Activated T-helper 17 cell treated with anti-CD3 and anti-CD28 coated beads, Interleukin-2, amount 50 U/mL, for 72 hours (primary cell): ENCODE results near the gene IFFO2. TPM values are rescaled to one million over a fixed set of nuclear protein-coding genes. Genes with fewer than 3 reads are reported as not detected.

Source experiments
- ATAC-seq: fragments of 150-1000 bp; cut with Tn5 transposase; replicated peaks from 2 replicates; pipeline ENCODE4 v1.10.0; 2021; ENCODE audit warnings: mild to moderate bottlenecking, moderate library complexity
- H3K27ac Mint-ChIP-seq: one replicate; pipeline ENCODE4 v1.8.0; 2022; ENCODE audit warnings: mixed read lengths
- H3K27me3 Mint-ChIP-seq: one replicate; pipeline ENCODE4 v1.8.0; 2022; ENCODE audit warnings: mixed read lengths
- H3K36me3 Mint-ChIP-seq: one replicate; pipeline ENCODE4 v1.8.0; 2022; ENCODE audit warnings: low read depth, mild to moderate bottlenecking, mixed read lengths
- H3K4me1 Mint-ChIP-seq: one replicate; pipeline ENCODE4 v1.8.0; 2022; ENCODE audit warnings: mixed read lengths
- H3K4me3 Mint-ChIP-seq: one replicate; pipeline ENCODE4 v1.8.0; 2022; ENCODE audit warnings: mild to moderate bottlenecking, mixed read lengths
- H3K9me3 Mint-ChIP-seq: one replicate; pipeline ENCODE4 v1.8.0; 2022; ENCODE audit warnings: mixed read lengths
- total RNA-seq, 2 donors: library from RNA; stranded (reverse); gene quantifications; one replicate each; pipeline ENCODE4 v1.2.3, GENCODE V29; 2022

Gene IFFO2
- total RNA-seq, 2 donors from 2014 or later, result 17.0 to 38.2 TPM

DNA sequence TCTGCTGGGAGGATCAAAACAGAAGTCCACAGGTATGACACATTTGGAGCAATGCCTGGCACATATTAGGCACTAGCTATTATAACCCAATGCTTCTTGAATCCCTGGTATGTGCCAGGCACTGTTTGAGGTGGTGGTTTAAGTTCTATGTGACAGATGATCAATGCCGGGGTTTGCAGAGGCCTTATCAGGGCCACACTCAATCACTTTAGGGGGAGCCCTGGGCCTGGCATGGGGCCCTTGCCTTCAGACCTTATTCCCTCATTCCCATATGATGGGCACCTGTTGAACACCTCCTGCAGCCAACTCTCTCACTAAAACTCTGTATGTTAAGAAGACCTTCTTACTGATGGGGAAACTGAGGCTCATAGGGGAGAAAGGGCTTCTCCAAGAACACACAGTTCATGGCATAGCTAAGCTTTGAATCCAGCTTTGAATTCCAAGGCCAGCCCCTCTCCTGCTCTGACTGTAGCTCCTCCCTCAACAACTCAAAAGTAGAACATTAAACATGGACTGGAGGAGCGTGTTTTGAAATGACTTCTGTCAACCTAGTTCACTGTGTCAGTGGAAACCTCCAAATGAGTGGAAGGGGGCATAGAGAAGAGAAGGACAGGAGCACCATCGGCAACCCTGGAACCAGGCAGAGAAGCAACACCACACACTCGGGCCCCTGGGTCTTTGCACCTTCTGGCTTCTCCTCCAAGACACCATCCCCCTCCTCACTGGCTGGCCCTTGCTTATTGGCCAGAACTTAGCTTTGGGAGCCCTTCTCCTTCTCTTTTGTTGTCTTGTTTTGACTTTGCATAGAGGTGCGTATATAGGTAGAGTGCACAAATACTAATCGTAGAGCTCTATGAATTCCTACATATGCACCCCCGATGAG, 6.6 kb upstream of the IFFO2 start:
- Mint-ChIP-seq H3K4me1 (peaks cover 13% of the 10 kb centered on the region), H3K36me3 (no peaks in the 10 kb centered on the region)

GRCh38 chr1:18962121-18962721, 5.7 kb upstream of the IFFO2 start:
- Mint-ChIP-seq H3K27me3 (peaks cover 3% of the 10 kb centered on the region), H3K27ac (no peak overlapping the region), H3K36me3 (no peaks in the 10 kb centered on the region), H3K9me3 (no peaks in the 10 kb centered on the region), H3K4me3 (no peak overlapping the region), H3K4me1 (peaks cover 22% of the 10 kb centered on the region)
- no peak for ATAC-seq

More for the DNA sequence above, 6.6 kb upstream of the IFFO2 start:
- Mint-ChIP-seq H3K27me3 (peaks cover 3% of the 10 kb centered on the region), H3K4me3 (no peak overlapping the region), H3K27ac (no peak overlapping the region), H3K9me3 (no peaks in the 10 kb centered on the region)
- no peak for ATAC-seq

- no peak for ATAC-seq
- no peaks in the 10 kb centered on the region for H3K9me3 Mint-ChIP-seq
- no peak overlapping the region for H3K27ac Mint-ChIP-seq
- no peak overlapping the region for H3K4me3 Mint-ChIP-seq
- peaks cover 18% of the 10 kb centered on the region for H3K4me1 Mint-ChIP-seq
- peaks cover 3% of the 10 kb centered on the region for H3K27me3 Mint-ChIP-seq
- no peaks in the 10 kb centered on the region for H3K36me3 Mint-ChIP-seq
These were observed 4.3 kb upstream of the IFFO2 start for GRCh38 chr1:18960821-18961220.

- H3K27me3 Mint-ChIP-seq, result peaks cover 3% of the 10 kb centered on the region
- H3K4me1 Mint-ChIP-seq, result peaks cover 17% of the 10 kb centered on the region
- no peaks in the 10 kb centered on the region for H3K36me3 Mint-ChIP-seq
- no peak overlapping the region for H3K4me3 Mint-ChIP-seq
- ATAC-seq, result no peak
- no peak overlapping the region for H3K27ac Mint-ChIP-seq
- H3K9me3 Mint-ChIP-seq, result no peaks in the 10 kb centered on the region
These were observed 3.9 kb upstream of the IFFO2 start for GRCh38 chr1:18960409-18960808.

- no peaks in the 10 kb centered on the region for H3K9me3 Mint-ChIP-seq
- ATAC-seq, result no peak
- H3K4me3 Mint-ChIP-seq, result no peak overlapping the region
- no peaks in the 10 kb centered on the region for H3K27me3 Mint-ChIP-seq
- peaks cover 8% of the 10 kb centered on the region for H3K36me3 Mint-ChIP-seq
- H3K27ac Mint-ChIP-seq, result no peak overlapping the region
- peaks cover 17% of the 10 kb centered on the region for H3K4me1 Mint-ChIP-seq
These were observed 3.1 kb upstream of the IFFO2 start for GRCh38 chr1:18959591-18959990.

DNA sequence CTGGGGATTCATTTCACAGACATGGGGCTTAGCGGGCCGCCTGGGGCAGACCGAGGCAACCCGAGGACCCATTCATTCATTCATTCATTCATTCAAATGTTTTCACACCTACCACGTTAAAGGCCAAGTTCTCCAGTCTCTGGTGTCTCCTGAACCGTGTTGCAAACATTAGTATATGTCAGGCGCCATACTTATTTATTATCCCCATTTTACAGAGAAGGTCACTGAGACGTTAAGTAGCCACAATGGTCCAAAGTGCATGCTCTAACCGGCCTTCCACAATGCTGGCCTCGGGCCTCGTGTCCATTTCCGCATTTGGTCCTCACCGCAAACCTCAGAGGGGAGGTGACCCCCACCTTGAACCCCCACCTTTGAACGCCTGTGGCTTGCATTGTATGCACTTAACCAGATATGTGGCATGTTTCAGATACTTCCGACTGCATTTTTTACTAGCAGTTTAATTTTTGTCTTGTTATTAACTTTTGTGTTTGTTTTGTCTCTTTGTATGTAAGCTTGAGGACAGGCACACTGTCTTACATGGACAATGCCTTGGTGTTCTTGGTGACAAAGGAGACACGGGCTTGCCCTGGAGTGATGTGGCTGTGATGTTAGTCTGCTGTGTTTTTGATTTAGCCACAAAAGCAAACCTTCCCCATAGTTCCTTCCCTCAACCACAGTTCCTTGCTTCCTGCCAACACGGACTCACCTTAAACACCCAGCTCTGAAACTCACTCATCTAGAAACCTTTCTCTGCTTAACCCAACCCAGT, 1.2 kb upstream of the IFFO2 start:
- H3K27me3 Mint-ChIP-seq, result no peaks in the 10 kb centered on the region
- H3K4me1 Mint-ChIP-seq, result peaks cover 31% of the 10 kb centered on the region
- H3K4me3 Mint-ChIP-seq, result peak overlapping the region; percentile 83
- H3K9me3 Mint-ChIP-seq, result no peaks in the 10 kb centered on the region
- peak overlapping the region; percentile 85 for H3K27ac Mint-ChIP-seq
- H3K36me3 Mint-ChIP-seq, result peaks cover 27% of the 10 kb centered on the region
- ATAC-seq, result peak; percentile 31

GRCh38 chr1:18957136-18957521, 653 bp upstream of the IFFO2 start:
- H3K9me3 Mint-ChIP-seq, result no peaks in the 10 kb centered on the region
- peaks cover 36% of the 10 kb centered on the region for H3K4me1 Mint-ChIP-seq
- no peak for ATAC-seq

DNA sequence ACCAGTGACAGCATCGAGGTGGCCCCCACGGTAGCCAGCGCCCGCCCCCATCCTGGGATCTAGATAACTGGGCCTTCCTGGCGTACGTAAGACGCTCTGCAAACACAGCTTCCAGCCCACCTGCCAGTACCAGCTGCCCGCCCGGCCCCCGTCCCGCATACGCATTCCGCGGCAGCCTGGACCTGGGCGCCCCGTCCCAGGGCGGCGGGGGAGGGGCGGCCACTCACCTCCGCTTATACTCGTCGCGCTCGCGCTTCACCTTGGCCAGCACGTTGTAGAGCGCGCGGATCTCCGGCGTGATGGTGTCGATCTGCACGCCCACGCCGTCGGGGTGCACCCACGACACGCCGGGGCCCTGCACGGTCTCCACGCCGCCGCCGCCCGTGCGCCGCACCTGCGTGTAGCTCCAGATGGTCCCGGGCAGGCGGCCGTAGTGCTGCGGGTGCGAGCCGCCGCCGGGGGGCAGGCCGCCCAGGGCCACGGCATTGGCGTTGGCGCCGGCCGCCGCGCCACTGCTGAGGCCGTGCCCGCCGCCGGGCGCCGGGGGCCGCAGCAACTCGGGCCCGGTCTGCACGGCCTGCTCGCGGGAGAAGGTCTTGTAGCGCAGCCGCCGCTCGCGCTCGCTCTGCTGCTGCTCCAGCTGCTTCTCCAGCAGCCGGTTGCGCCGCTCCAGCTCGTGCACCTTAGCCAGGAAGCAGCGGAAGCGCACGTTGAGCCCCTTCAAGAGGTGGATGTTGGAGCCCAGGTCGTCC, 859 bp downstream of the IFFO2 start:
- Mint-ChIP-seq H3K27me3 (no peaks in the 10 kb centered on the region), H3K9me3 (no peaks in the 10 kb centered on the region), H3K4me1 (peaks cover 39% of the 10 kb centered on the region), H3K4me3 (peak overlapping the region; percentile 98), H3K27ac (peak overlapping the region; percentile 100), H3K36me3 (peaks cover 48% of the 10 kb centered on the region)
- peak; percentile 3 for ATAC-seq

More at GRCh38 chr1:18957136-18957521, 653 bp upstream of the IFFO2 start:
- H3K27ac Mint-ChIP-seq, result peak overlapping the region; percentile 77
- H3K4me3 Mint-ChIP-seq, result peak overlapping the region; percentile 83
- H3K36me3 Mint-ChIP-seq, result peaks cover 32% of the 10 kb centered on the region
- no peaks in the 10 kb centered on the region for H3K27me3 Mint-ChIP-seq

GRCh38 chr1:18955131-18955440, 1.4 kb downstream of the IFFO2 start:
- Mint-ChIP-seq H3K4me3 (peak overlapping the region; percentile 98), H3K27me3 (no peaks in the 10 kb centered on the region), H3K9me3 (no peaks in the 10 kb centered on the region), H3K27ac (peak overlapping the region; percentile 100), H3K4me1 (peaks cover 39% of the 10 kb centered on the region), H3K36me3 (peaks cover 53% of the 10 kb centered on the region)
- ATAC-seq, result no peak

GRCh38 chr1:18954270-18955071, 2.0 kb downstream of the IFFO2 start:
- peaks cover 59% of the 10 kb centered on the region for H3K36me3 Mint-ChIP-seq
- no peaks in the 10 kb centered on the region for H3K27me3 Mint-ChIP-seq
- H3K27ac Mint-ChIP-seq, result peak overlapping the region; percentile 100
- no peaks in the 10 kb centered on the region for H3K9me3 Mint-ChIP-seq
- peaks cover 42% of the 10 kb centered on the region for H3K4me1 Mint-ChIP-seq
- H3K4me3 Mint-ChIP-seq, result peak overlapping the region; percentile 98
- ATAC-seq, result no peak

DNA sequence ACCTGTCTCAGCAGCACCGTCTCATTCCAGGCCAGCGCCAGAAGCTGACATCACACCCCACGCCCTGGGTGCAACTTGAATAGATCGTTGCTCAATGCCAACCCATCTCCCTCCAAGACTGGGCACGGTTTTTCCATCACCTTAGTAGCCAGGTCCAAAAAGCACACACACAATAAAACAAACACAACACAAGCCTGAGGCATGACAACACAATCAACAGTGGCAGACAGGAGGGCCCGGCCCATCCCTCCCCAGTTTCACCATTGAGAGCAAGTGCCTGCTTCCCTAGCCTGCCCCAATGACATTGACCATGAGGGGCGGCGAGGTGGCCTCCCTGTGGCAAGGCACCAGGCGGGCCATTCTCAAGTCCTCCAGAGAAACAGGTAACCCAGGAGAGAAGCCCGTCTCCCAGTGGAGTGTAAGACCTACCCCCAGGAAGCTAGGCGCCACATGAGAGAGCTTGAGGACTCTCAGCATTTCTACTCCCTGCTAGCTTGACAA, 2.7 kb downstream of the IFFO2 start:
- Mint-ChIP-seq H3K9me3 (no peaks in the 10 kb centered on the region), H3K36me3 (peaks cover 66% of the 10 kb centered on the region), H3K27me3 (no peaks in the 10 kb centered on the region), H3K4me3 (peak overlapping the region; percentile 98), H3K27ac (peak overlapping the region; percentile 100), H3K4me1 (peaks cover 45% of the 10 kb centered on the region)
- ATAC-seq, result no peak

DNA sequence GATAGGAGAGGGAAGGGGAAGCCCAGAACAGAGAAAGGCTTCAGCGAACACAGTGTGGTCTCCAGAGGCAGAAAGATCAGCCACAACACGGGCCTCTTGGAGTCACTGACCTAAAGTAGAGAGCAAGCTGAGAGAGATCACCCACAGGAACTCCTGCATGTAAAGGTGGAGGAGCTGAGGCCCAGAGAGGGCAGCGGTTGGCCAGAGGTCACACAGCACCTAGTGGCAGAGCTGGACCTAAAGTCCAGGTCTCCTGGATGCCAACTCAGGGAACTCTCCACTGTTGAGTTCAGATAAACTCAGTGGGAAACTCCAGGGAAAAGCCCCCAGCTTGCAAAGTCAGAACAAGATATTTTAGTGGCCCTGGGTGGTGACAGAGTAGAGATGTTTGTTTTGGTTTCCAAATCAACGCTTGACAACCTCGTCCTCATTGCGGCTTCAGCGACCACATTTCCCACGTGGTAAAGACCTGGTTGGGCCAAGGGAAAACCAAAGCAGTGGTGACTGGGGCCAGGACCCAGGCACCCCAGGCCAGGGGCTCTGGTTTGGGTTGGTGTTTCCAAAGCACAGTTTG, 4.6 kb downstream of the IFFO2 start:
- ATAC-seq, result peak; percentile 64
- Mint-ChIP-seq H3K4me3 (peak overlapping the region; percentile 98), H3K27ac (peak overlapping the region; percentile 100), H3K36me3 (peaks cover 79% of the 10 kb centered on the region), H3K4me1 (peaks cover 51% of the 10 kb centered on the region), H3K9me3 (no peaks in the 10 kb centered on the region), H3K27me3 (no peaks in the 10 kb centered on the region)

- H3K36me3 Mint-ChIP-seq, result peaks cover 79% of the 10 kb centered on the region
- H3K4me3 Mint-ChIP-seq, result peak overlapping the region; percentile 98
- H3K27ac Mint-ChIP-seq, result peak overlapping the region; percentile 100
- peaks cover 54% of the 10 kb centered on the region for H3K4me1 Mint-ChIP-seq
- H3K27me3 Mint-ChIP-seq, result no peaks in the 10 kb centered on the region
- ATAC-seq, result peak; percentile 1
- no peaks in the 10 kb centered on the region for H3K9me3 Mint-ChIP-seq
These were observed 5.1 kb downstream of the IFFO2 start for GRCh38 chr1:18951416-18951815.
